Neural cell (in vitro differentiated cells): ENCODE results near the gene HLA-F.

Experiments
- EP300 ChIP-seq: fragments of 450-650 bp; conservative IDR thresholded peaks from 2 replicates; pipeline ENCODE4 v1.6.1; 2014; ENCODE audit warnings: antibody characterized with exemption, mild to moderate bottlenecking, moderate library complexity; ENCODE audit not compliant: poor library complexity, severe bottlenecking
- POLR2AphosphoS5 ChIP-seq: IDR thresholded peaks from 2 replicates; pipeline ENCODE4 v1.6.1; 2012
- REST ChIP-seq: IDR thresholded peaks from 2 replicates; pipeline ENCODE4 v1.6.1; 2012; ENCODE audit warnings: borderline replicate concordance
- TAF1 ChIP-seq: IDR thresholded peaks from 2 replicates; pipeline ENCODE4 v1.6.1; 2012; ENCODE audit warnings: low read depth
- TF ChIP-seq, protein P1 (sequence below): fragments of 450-650 bp; IDR thresholded peaks from 2 replicates; pipeline ENCODE4 v1.5.1; 2014; ENCODE audit warnings: antibody characterized with exemption, mild to moderate bottlenecking, moderate library complexity; ENCODE audit not compliant: poor library complexity, severe bottlenecking

GRCh38 chr6:29702519-29703103, 20.6 kb upstream of the HLA-F start:
- TF ChIP-seq, protein P1, sequence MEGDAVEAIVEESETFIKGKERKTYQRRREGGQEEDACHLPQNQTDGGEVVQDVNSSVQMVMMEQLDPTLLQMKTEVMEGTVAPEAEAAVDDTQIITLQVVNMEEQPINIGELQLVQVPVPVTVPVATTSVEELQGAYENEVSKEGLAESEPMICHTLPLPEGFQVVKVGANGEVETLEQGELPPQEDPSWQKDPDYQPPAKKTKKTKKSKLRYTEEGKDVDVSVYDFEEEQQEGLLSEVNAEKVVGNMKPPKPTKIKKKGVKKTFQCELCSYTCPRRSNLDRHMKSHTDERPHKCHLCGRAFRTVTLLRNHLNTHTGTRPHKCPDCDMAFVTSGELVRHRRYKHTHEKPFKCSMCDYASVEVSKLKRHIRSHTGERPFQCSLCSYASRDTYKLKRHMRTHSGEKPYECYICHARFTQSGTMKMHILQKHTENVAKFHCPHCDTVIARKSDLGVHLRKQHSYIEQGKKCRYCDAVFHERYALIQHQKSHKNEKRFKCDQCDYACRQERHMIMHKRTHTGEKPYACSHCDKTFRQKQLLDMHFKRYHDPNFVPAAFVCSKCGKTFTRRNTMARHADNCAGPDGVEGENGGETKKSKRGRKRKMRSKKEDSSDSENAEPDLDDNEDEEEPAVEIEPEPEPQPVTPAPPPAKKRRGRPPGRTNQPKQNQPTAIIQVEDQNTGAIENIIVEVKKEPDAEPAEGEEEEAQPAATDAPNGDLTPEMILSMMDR: peak; percentile 46
- TF ChIP-seq POLR2AphosphoS5: no peak
- no peak for TF ChIP-seq TAF1
- no peak for TF ChIP-seq EP300
- TF ChIP-seq REST: no peak
